Stimulated activated CD4-positive, alpha-beta T cell treated with anti-CD3 and anti-CD28 coated beads, Interleukin-4, amount 100 ng/mL, for 1 hour (primary cell): Measurements from ENCODE around the gene FBN2.
"Not testable (repeated sequence)": the region's sequence is repeated elsewhere in the genome, so short reads cannot be mapped to it uniquely, and the experiment has no call there.

ENCODE experiments used
- DNase-seq: peaks from one replicate; pipeline ENCODE4 v3.0.0-alpha.2; 2020

The FBN2 gene

DNA sequence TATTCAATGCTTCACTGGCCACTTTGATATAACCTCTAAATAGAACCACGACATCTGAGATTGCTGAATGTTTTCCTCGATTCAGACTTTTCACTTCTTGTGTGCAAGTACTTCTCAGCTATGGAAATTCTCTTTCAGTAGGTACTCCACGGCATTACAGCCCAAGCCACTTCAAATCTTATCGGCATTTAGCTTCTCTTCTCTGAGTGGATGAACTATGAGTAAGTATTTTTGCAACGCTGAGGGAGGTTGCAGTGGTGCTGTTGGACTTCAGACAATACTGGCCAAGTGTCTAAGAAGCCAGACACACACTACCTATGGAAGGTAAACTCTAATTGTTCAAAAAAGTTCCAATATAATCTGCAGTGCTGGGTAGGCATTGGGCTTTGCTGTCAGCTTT is 60.1 kb downstream of the FBN2 start:
- DNase-seq = no peak

DNA sequence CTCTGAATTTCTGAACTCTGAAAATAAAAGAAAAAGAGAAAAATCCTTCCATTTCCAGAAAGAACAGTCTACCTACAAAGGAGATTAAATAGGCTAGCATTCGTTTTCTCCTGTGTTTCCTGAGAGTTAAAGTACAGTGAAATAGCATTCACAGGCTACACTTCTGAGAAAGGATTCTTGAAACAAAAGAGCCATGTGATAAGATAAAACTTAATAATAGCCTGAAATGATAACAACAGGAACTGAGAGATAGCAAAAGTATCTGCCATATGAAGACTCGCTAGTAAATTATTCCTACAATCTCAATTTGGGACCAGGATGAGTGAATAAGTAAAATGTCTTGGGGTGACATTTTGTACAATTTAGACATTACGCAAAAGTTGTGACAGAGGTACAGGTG is 62.4 kb downstream of the FBN2 start:
- no peak for DNase-seq

DNA sequence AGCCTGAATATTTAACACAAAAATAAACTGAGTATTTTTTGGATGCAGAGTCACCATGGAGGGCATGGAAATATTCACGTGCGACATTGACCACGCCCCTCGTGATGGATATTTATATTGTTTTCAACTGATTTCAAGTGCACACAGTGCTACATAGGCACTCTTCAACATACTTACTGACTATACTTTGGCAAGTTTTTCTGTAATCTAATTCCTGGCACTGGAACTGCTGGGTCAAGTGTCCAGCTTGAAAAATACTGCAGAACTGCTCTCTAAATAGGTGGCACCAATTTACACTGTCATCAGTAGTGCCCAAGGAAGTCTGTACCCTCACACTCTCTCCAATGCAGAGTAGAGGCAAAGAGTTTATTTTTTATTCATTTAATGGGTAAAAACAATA is 65.1 kb downstream of the FBN2 start:
- DNase-seq = no peak

DNA sequence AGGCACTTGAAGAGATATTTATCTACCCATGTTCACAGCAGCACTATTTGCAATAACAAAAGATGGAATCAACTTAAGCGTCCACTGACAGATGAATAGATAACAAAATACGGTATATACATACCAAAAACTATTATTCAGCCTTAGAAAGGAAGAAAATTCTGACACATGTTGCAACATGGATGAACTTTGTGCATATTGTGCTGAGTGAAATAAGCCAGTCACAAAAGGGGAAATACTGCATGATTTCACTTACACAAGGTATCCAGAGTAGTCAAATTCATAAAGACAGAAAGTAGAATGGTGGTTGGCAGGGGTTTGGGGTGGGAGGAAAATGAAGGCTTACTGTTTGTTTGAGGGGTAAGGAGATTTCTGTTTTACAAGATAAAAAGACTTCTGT is 66.0 kb downstream of the FBN2 start:
- DNase-seq = no peak

GRCh38 chr5:128470663-128471062 is 67.4 kb downstream of the FBN2 start:
- no peak for DNase-seq

GRCh38 chr5:128469912-128470311 is 68.1 kb downstream of the FBN2 start:
- no peak for DNase-seq

- DNase-seq = no peak
These were observed 71.1 kb downstream of the FBN2 start for GRCh38 chr5:128466980-128467379.

- DNase-seq = no peak
These were observed 71.5 kb downstream of the FBN2 start for GRCh38 chr5:128466554-128466953.

DNA sequence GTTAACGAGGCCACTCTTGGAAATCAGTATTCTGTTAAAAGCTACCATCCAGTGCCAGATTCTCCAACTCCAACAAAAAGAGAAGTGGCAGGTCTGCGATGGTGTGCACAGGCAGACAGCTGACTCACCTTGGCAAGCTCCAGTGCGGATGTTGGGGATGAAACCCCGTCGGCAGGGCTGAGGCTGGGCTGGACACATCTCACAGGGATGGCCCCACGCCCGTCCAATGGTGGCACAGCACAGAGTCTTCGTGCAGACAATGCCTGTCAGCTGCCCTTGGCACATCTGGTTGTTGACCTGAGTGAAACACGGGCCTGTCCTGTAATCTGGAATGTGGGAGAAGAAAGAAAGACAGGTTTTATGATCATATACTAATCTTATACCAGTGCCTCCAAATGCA is 73.4 kb downstream of the FBN2 start:
- DNase-seq = no peak

DNA sequence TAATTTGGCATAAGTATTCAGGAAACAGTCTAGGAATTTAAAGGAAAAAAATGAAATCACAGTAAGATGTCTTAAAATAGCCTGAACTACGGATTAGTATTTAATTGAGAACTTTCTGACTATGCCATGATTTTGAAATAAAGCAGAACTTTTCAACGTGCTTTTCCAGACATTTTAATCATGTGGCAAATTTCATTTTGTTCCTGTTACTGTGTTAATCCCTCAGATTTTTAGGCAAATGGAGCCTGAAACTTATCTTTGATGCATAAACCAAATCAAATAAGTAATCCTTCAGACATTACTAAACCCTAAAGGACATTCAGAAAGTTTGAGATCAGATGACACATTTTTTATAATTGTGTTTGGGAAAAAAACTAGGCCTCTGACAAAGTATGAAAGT is 75.7 kb downstream of the FBN2 start:
- DNase-seq = no peak

DNA sequence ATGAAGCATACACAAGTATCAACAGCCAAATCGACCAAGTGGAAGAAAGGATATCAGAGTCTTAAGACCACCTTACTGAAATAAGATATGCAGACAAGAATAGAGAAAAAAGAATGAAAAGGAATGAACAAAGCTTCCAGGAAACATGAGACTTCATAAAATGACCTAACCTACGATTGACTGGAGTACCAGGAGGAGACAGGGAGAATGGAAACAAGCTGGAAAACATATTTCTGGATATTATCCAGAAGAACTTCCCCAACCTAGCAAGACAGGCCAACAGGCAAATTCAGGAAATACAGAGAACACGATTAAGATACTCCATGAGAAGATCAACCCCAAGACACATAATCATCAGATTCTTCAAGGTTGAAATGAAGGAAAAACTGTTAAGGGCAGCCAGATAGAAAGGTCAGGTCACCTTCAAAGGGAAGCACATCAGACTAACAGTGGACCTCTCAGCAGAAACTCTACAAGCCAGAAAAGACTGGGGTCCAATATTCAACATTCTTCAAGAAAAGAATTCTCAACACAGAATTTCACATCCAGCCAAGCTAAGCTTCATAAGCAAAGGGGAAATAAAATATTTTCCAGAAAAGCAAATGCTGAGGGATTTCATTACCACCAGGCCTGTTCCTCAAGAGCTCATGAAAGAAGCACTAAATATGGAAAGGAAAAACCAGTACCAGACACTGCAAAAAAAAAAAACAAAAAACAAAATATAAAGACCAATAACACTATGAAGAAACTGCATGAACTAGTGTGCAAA is 80.7 kb downstream of the FBN2 start:
- not testable (repeated sequence) for DNase-seq

GRCh38 chr5:128455841-128456361 is 82.1 kb downstream of the FBN2 start:
- DNase-seq = no peak

- DNase-seq = no peak
These were observed 84.9 kb downstream of the FBN2 start for GRCh38 chr5:128453121-128453520.

DNA sequence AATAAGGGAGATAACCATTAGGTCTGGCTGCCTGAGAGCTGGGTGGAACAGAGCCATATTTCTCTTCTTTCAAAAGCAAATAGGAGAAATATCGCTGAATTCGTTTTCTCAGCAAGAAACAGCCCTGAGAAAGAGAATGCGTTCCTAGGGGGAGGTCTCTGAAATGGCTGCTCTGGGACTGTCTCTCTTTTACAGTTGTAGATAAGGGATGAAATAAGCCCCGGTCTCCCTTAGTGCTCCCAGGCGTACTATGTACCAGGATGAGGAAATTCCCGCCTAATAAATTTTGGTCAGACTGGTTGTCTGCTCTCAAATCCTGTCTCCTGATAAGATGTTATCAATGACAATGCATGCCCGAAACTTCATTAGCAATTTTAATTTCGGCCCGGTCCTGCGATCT is 90.8 kb downstream of the FBN2 start:
- not testable (repeated sequence) for DNase-seq

- DNase-seq = no peak
These were observed 96.1 kb downstream of the FBN2 start for GRCh38 chr5:128441941-128442350.

GRCh38 chr5:128441165-128441564 is 96.9 kb downstream of the FBN2 start:
- no peak for DNase-seq

GRCh38 chr5:128436749-128437188 is 101.3 kb downstream of the FBN2 start:
- no peak for DNase-seq

DNA sequence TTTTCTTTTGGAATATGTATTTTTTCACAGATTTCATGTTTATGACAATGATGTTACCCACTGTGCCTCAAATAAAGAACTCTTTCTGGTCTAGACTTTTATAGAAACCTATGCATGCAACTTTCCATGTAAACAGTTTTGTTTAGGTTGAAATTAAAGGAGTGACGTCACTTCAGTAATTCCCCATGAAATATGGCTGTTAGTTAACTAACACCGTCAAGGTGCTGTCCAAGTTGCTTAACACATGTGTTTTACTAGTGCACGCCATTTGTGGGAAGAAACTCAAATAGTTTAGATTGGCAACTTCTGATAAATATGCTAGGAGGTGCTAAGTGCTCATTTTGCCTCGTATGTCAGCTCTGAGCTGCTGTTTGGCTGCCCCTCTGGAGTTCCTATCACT is 102.2 kb downstream of the FBN2 start:
- no peak for DNase-seq

GRCh38 chr5:128434993-128435392 is 103.1 kb downstream of the FBN2 start:
- no peak for DNase-seq

- no peak for DNase-seq
These were observed 105.1 kb downstream of the FBN2 start for GRCh38 chr5:128432913-128433440.

GRCh38 chr5:128427921-128428320 is 110.1 kb downstream of the FBN2 start:
- DNase-seq = no peak

- DNase-seq = no peak
These were observed 111.9 kb downstream of the FBN2 start for GRCh38 chr5:128426090-128426534.

GRCh38 chr5:128424646-128425045 is 113.4 kb downstream of the FBN2 start:
- DNase-seq = no peak

DNA sequence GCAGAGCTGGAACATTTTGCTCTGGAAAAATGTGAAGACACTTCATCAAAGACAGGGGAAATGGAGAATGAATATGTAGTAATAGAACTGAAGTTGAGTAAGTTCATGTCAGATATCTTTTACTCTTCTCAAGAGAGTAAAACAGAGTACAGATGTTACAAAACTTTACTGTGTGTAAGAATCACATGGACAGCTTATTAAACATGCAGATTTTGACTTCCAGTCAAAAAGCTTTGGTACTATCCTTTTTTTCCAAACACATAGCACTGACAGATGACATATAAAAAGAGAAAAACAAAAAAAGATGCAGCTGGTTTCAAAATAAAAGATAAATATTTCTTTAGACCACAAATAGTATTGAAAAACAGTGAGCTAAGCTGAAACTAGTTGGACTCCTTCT is 115.4 kb downstream of the FBN2 start:
- DNase-seq = no peak

GRCh38 chr5:128414469-128414868 is 123.6 kb downstream of the FBN2 start:
- DNase-seq = no peak
